Neural progenitor cell (in vitro differentiated cells): ENCODE measurements around the gene TENM3. TPM values are rescaled to one million over a fixed set of nuclear protein-coding genes. Genes with fewer than 3 reads are reported as not detected.

ENCODE experiments used
- DNase-seq: peaks from one replicate; pipeline ENCODE4 v3.0.0-alpha.2; 2016; ENCODE audit warnings: low spot score
- H2AFZ ChIP-seq: fragments of 200-600 bp; sonication (generic); replicated peaks from 2 replicates; pipeline ENCODE4 v1.6.1; 2016; ENCODE audit warnings: antibody characterized with exemption
- H3F3A ChIP-seq: fragments of 200-600 bp; sonication (generic); 2 replicates; pipeline ENCODE4 v1.6.1; 2016; ENCODE audit warnings: antibody characterized with exemption, low read depth
- H3K27ac ChIP-seq: fragments of 200-600 bp; sonication (generic); 2 replicates; pipeline ENCODE4 v1.5.1; 2016; ENCODE audit warnings: mild to moderate bottlenecking
- H3K27me3 ChIP-seq: fragments of 200-600 bp; sonication (generic); 2 replicates; pipeline ENCODE4 v1.6.1; 2016; ENCODE audit warnings: mild to moderate bottlenecking, moderate library complexity
- H3K36me3 ChIP-seq: fragments of 200-600 bp; sonication (generic); 2 replicates; pipeline ENCODE4 v1.5.1; 2016
- H3K4me1 ChIP-seq: fragments of 200-600 bp; sonication (generic); 2 replicates; pipeline ENCODE4 v1.6.1; 2016; ENCODE audit warnings: mixed run types
- H3K4me2 ChIP-seq: fragments of 200-600 bp; sonication (generic); 2 replicates; pipeline ENCODE4 v1.6.1; 2016
- H3K4me3 ChIP-seq: fragments of 200-600 bp; sonication (generic); 2 replicates; pipeline ENCODE4 v1.5.1; 2016
- H3K79me2 ChIP-seq: fragments of 200-600 bp; sonication (generic); 2 replicates; pipeline ENCODE4 v1.6.1; 2016; ENCODE audit warnings: low read depth
- H3K9ac ChIP-seq: fragments of 200-600 bp; sonication (generic); 2 replicates; pipeline ENCODE4 v1.6.1; 2016
- H3K9me3 ChIP-seq: fragments of 200-600 bp; sonication (generic); 2 replicates; pipeline ENCODE4 v1.5.1; 2016; ENCODE audit warnings: low read depth
- H4K20me1 ChIP-seq: fragments of 200-600 bp; sonication (generic); 2 replicates; pipeline ENCODE4 v1.6.1; 2016; ENCODE audit warnings: low read depth
- H3K27ac Mint-ChIP-seq: 3 replicates; pipeline ENCODE4 v1.8.0; 2021; ENCODE audit warnings: mixed read lengths
- H3K27me3 Mint-ChIP-seq: 2 replicates; pipeline ENCODE4 v1.8.0; 2022; ENCODE audit warnings: low read depth, mild to moderate bottlenecking, inconsistent platforms, moderate library complexity, mixed read lengths; ENCODE audit not compliant: insufficient read depth
- H3K36me3 Mint-ChIP-seq: 3 replicates; pipeline ENCODE4 v1.8.0; 2021; ENCODE audit warnings: mixed read lengths
- H3K4me1 Mint-ChIP-seq: 3 replicates; pipeline ENCODE4 v1.8.0; 2021; ENCODE audit warnings: mixed read lengths
- H3K4me3 Mint-ChIP-seq: 3 replicates; pipeline ENCODE4 v1.8.0; 2021; ENCODE audit warnings: mild to moderate bottlenecking, moderate library complexity, mixed read lengths
- H3K9me3 Mint-ChIP-seq: 3 replicates; pipeline ENCODE4 v1.8.0; 2020; ENCODE audit warnings: mixed read lengths
- EZH2 ChIP-seq: fragments of 200-600 bp; sonication (generic); IDR thresholded peaks from 2 replicates; pipeline ENCODE4 v1.6.1; 2017; ENCODE audit warnings: antibody characterized with exemption, mild to moderate bottlenecking, moderate library complexity
- EZH2phosphoT487 ChIP-seq: fragments of 200-600 bp; sonication (generic); IDR thresholded peaks from 2 replicates; pipeline ENCODE4 v1.6.1; 2017; ENCODE audit warnings: antibody characterized with exemption
- total RNA-seq: library from RNA; depleted of rRNA; stranded (reverse); fragments of >200 nt; gene quantifications from 2 replicates; pipeline ENCODE4 v1.2.3, GENCODE V29; 2015; ENCODE audit warnings: low replicate concordance
- TF ChIP-seq, protein P1 (sequence below): fragments of 200-600 bp; sonication (generic); IDR thresholded peaks from 2 replicates; pipeline ENCODE4 v1.5.1; 2017; ENCODE audit warnings: antibody characterized with exemption, mild to moderate bottlenecking

The TENM3 gene
- total RNA-seq, 1 donor from 2014 or later: 78.7 TPM

GRCh38 chr4:182418054-182418734, 175.0 kb downstream of the TENM3 start:
- no peaks in the 10 kb centered on the region for H3K27me3 ChIP-seq
- H3K36me3 Mint-ChIP-seq: peaks cover 33% of the 10 kb centered on the region
- no peaks in the 10 kb centered on the region for H3K79me2 ChIP-seq
- H3K36me3 ChIP-seq: peaks cover 5% of the 10 kb centered on the region
- DNase-seq: no peak
- no peaks in the 10 kb centered on the region for H3K4me1 ChIP-seq
- H3K9me3 ChIP-seq: peaks cover 13% of the 10 kb centered on the region
- no peak overlapping the region for H3K4me3 Mint-ChIP-seq
- H3F3A ChIP-seq: no peaks in the 10 kb centered on the region
- no peak overlapping the region for H2AFZ ChIP-seq
- H3K27ac ChIP-seq: no peak overlapping the region
- H3K9me3 Mint-ChIP-seq: peaks cover 10% of the 10 kb centered on the region
- H3K4me2 ChIP-seq: no peak overlapping the region
- H3K9ac ChIP-seq: no peak overlapping the region
- no peak overlapping the region for H3K4me3 ChIP-seq
- H3K27me3 Mint-ChIP-seq: no peaks in the 10 kb centered on the region
- no peak overlapping the region for H3K27ac Mint-ChIP-seq
- no peak for TF ChIP-seq EZH2phosphoT487
- TF ChIP-seq, protein P1, sequence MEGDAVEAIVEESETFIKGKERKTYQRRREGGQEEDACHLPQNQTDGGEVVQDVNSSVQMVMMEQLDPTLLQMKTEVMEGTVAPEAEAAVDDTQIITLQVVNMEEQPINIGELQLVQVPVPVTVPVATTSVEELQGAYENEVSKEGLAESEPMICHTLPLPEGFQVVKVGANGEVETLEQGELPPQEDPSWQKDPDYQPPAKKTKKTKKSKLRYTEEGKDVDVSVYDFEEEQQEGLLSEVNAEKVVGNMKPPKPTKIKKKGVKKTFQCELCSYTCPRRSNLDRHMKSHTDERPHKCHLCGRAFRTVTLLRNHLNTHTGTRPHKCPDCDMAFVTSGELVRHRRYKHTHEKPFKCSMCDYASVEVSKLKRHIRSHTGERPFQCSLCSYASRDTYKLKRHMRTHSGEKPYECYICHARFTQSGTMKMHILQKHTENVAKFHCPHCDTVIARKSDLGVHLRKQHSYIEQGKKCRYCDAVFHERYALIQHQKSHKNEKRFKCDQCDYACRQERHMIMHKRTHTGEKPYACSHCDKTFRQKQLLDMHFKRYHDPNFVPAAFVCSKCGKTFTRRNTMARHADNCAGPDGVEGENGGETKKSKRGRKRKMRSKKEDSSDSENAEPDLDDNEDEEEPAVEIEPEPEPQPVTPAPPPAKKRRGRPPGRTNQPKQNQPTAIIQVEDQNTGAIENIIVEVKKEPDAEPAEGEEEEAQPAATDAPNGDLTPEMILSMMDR: no peak
- no peak for TF ChIP-seq EZH2
- no peaks in the 10 kb centered on the region for H4K20me1 ChIP-seq
- no peaks in the 10 kb centered on the region for H3K4me1 Mint-ChIP-seq

GRCh38 chr4:182420189-182420588, 177.0 kb downstream of the TENM3 start:
- H3K9ac ChIP-seq: no peak overlapping the region
- H3K9me3 ChIP-seq: no peaks in the 10 kb centered on the region
- H3K27ac ChIP-seq: no peak overlapping the region
- H3K4me3 ChIP-seq: no peak overlapping the region
- H3K36me3 ChIP-seq: no peaks in the 10 kb centered on the region
- no peaks in the 10 kb centered on the region for H3F3A ChIP-seq
- Mint-ChIP-seq H3K36me3 (peaks cover 27% of the 10 kb centered on the region), H3K27me3 (no peaks in the 10 kb centered on the region), H3K4me3 (no peak overlapping the region), H3K9me3 (peaks cover 2% of the 10 kb centered on the region), H3K27ac (no peak overlapping the region), H3K4me1 (no peaks in the 10 kb centered on the region)
- no peak overlapping the region for H3K4me2 ChIP-seq
- H3K79me2 ChIP-seq: no peaks in the 10 kb centered on the region
- no peak for DNase-seq
- TF ChIP-seq EZH2phosphoT487 (no peak), EZH2 (no peak)
- TF ChIP-seq, protein P1: no peak
- H4K20me1 ChIP-seq: no peaks in the 10 kb centered on the region
- H2AFZ ChIP-seq: no peak overlapping the region
- H3K27me3 ChIP-seq: no peaks in the 10 kb centered on the region
- H3K4me1 ChIP-seq: no peaks in the 10 kb centered on the region

GRCh38 chr4:182421753-182422152, 178.6 kb downstream of the TENM3 start:
- H3K79me2 ChIP-seq: no peaks in the 10 kb centered on the region
- no peaks in the 10 kb centered on the region for H4K20me1 ChIP-seq
- no peak overlapping the region for H2AFZ ChIP-seq
- H3K4me1 ChIP-seq: no peaks in the 10 kb centered on the region
- no peak overlapping the region for H3K27ac ChIP-seq
- H3K9ac ChIP-seq: no peak overlapping the region
- no peak for DNase-seq
- no peak overlapping the region for H3K4me3 ChIP-seq
- peaks cover 2% of the 10 kb centered on the region for H3K9me3 Mint-ChIP-seq
- no peaks in the 10 kb centered on the region for H3K9me3 ChIP-seq
- peaks cover 25% of the 10 kb centered on the region for H3K36me3 Mint-ChIP-seq
- H3F3A ChIP-seq: no peaks in the 10 kb centered on the region
- TF ChIP-seq, protein P1: no peak
- TF ChIP-seq EZH2phosphoT487 (no peak), EZH2 (no peak)
- no peaks in the 10 kb centered on the region for H3K27me3 Mint-ChIP-seq
- no peak overlapping the region for H3K4me3 Mint-ChIP-seq
- H3K4me1 Mint-ChIP-seq: no peaks in the 10 kb centered on the region
- H3K27me3 ChIP-seq: no peaks in the 10 kb centered on the region
- no peak overlapping the region for H3K4me2 ChIP-seq
- no peak overlapping the region for H3K27ac Mint-ChIP-seq
- no peaks in the 10 kb centered on the region for H3K36me3 ChIP-seq
